Naive thymus-derived CD8-positive, alpha-beta T cell (primary cell): ENCODE results near the gene CDCA4. TPM values are rescaled to one million over a fixed set of nuclear protein-coding genes. Genes with fewer than 3 reads are reported as not detected.

Experiments
- ATAC-seq, 2 donors: fragments of 150-1000 bp; cut with Tn5 transposase in 1 of 2; sonication (Bioruptor Pico), chemical (Tn5 transposase) in 1 of 2; 1 replicate in 1 of 2; 2 replicates in 1 of 2; pipeline ENCODE4 v1.10.0; 2021; ENCODE audit warnings: mild to moderate bottlenecking in 2 of 2, moderate library complexity in 2 of 2
- POLR2A ChIA-PET: fragments of 350-600 bp; sonication (Branson Sonifier 250); formaldehyde crosslinking; loops from one replicate; lab custom pipeline; 2021; ENCODE audit warnings: antibody characterized with exemption; lab: Charles Lee
- DNase-seq, 10 donors: peaks; one replicate each; pipeline versions ENCODE4 v3.0.0 to v3.0.0-alpha.2; 2020 to 2022
- H3K27ac Mint-ChIP-seq, 10 donors: one replicate each; pipeline ENCODE4 v1.8.0; 2020 to 2022; ENCODE audit warnings: mild to moderate bottlenecking in 10 of 10, mixed read lengths in 10 of 10, moderate library complexity in 4 of 10, inconsistent platforms in 1 of 10
- H3K27me3 Mint-ChIP-seq, 5 donors: one replicate each; pipeline ENCODE4 v1.8.0; 2021 to 2022; ENCODE audit warnings: mixed read lengths in 5 of 5
- H3K36me3 Mint-ChIP-seq, 3 donors: one replicate each; pipeline ENCODE4 v1.8.0; 2020 to 2022; ENCODE audit warnings: mixed read lengths in 3 of 3, mild to moderate bottlenecking in 2 of 3, inconsistent platforms in 1 of 3
- H3K4me1 Mint-ChIP-seq, 4 donors: one replicate each; pipeline ENCODE4 v1.8.0; 2021 to 2022; ENCODE audit warnings: mixed read lengths in 4 of 4
- H3K4me3 Mint-ChIP-seq, 10 donors: one replicate each; pipeline ENCODE4 v1.8.0; 2020 to 2022; ENCODE audit warnings: mild to moderate bottlenecking in 10 of 10, mixed read lengths in 10 of 10, moderate library complexity in 6 of 10, inconsistent platforms in 1 of 10
- H3K9me3 Mint-ChIP-seq, 9 donors: one replicate each; pipeline ENCODE4 v1.8.0; 2020 to 2022; ENCODE audit warnings: mixed read lengths in 9 of 9, mild to moderate bottlenecking in 3 of 9, inconsistent platforms in 1 of 9, moderate library complexity in 1 of 9
- polyA plus RNA-seq, 3 donors: library from polyadenylated mRNA; unstranded; fragments of 300-500 nt; fragmentation: Illumina TruSeq; gene quantifications; one replicate each; pipeline ENCODE4 v1.2.3, GENCODE V29; 2021
- total RNA-seq, 8 experiments: library from RNA in 2 of 8; stranded (reverse) in 2 of 8; gene quantifications; one replicate each; pipeline ENCODE4 v1.2.3 and lab custom pipeline; 2021 to 2026

Gene CDCA4
- total and polyA plus RNA-seq, 5 experiments from 2014 or later, result 8.2 to 12.4 (median 11.3) TPM

DNA sequence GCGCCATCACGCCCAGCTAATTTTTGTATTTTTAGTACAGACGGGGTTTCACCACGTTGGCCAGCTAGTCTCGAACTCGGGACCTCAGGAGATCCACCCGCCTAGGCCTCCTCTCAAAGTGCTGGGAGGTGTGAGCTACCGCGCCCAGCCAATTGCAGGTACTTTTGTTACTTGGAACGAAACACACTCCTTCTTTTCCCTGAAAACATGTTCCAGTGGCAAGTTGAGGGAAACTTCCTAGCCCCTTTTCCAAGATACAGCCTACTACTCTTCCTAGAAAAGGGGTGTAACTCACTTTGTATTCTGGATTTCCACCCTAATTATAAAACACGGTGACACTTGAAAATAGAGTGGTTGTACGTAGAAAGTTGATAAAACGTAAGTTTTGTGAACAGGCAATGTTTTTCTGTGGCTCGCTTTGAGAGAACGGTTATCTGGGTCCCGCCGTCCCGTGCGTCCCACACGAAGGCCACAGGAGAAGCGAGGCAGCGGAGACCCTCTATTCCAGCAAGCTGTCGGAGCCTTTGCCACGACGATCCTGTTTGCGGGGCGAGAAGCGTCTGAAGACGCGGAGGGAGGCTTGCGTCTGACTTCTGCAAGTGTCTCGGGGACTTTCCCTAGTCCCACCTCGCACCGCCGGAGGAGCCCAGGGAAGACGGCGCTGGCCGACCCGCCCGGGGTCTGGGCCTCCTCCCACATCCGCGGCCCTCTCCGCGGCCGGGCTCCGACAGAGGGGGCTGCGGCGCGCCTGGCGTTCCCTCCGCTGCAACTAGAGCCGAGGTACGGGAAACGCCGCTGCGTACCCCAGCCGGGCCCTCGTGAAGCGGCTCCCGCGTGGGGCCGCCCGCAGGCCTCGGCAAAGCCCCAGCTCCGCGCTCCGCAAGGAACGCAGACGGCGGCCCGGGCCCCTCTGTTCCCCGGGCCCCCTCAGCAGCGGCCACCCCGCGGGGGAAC is 745 bp downstream of the CDCA4 start:
- peak; percentile 42 to 69 (median 60) for DNase-seq
- H3K27ac Mint-ChIP-seq, result peak overlapping the region; percentile 77 to 95 (median 90)
- H3K4me1 Mint-ChIP-seq, result peaks cover 26 to 75% (median 61%) of the 10 kb centered on the region in 4 donors
- H3K4me3 Mint-ChIP-seq, result peak overlapping the region; percentile 80 to 91 (median 88)
- H3K27me3 Mint-ChIP-seq, result no peaks in the 10 kb centered on the region
- ATAC-seq, result peak; percentile 29 to 36
- no peaks in the 10 kb centered on the region for H3K9me3 Mint-ChIP-seq
- POLR2A ChIA-PET, result interaction anchor here (0.9 to 3.9 kb wide), 14 partner anchors 10 to 461 kb away, joined by 3 to 25 read pairs (median 4); partner anchors contain the start of genes BRF1, CLBA1 and SIVA1
- H3K36me3 Mint-ChIP-seq, result peaks cover 0 to 9% (median 3%) of the 10 kb centered on the region in 3 donors

DNA sequence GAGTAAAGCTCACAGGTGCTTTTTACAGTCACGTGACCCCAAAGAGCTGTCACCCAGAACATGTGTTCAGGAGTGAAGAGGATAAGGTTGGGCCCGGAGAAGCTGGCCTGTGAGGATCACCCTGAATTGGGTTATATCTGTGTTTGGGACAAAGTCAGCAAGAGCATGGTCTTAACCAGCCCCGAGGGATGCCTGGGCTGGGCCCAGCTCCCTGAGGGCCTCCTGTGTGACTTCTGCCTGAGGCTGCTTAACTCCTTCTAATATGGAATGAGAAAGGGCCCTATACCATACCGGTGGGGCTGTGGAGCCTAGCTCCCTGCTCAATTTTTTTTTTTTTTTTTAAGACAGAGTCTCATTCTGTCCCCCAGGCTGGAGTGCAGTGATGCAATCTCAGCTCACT is 2.5 kb downstream of the CDCA4 start:
- Mint-ChIP-seq H3K27me3 (no peaks in the 10 kb centered on the region), H3K36me3 (peaks cover 0 to 9% (median 3%) of the 10 kb centered on the region in 3 donors), H3K4me3 (peak overlapping the region in 4 of 10 donors; percentile 26 to 50 (median 44)), H3K9me3 (no peaks in the 10 kb centered on the region), H3K4me1 (peaks cover 29 to 78% (median 74%) of the 10 kb centered on the region in 4 donors), H3K27ac (peak overlapping the region in 3 of 10 donors; percentile 7 to 25 (median 14))
- DNase-seq, result no peak
- ATAC-seq, result no peak
- POLR2A ChIA-PET, result interaction anchor here (1.5 to 3.9 kb wide), 2 partner anchors 26 to 42 kb away, joined by 4 to 25 read pairs; no protein-coding TSS in a partner anchor

DNA sequence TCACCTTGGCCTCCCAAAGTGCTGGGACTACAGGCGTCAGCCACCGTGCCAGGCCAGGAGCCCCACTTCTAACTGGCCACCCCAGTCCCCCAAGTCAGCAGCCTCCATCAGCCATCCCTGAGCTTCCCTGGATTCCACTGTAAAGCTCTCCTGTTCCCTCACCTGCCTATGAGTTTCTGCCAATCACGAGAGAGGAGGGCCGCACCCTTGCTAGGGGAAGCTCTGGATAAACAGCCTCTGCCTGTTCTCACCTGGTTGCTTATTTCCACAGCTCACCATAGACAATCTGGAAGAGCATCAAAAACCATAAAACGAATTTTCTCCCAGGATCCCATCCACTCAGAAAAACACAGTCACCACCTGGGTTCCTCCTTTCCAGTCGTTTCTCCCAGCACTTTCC is 5.0 kb downstream of the CDCA4 start:
- DNase-seq, result no peak
- Mint-ChIP-seq H3K27ac (peak overlapping the region in 8 of 10 donors; percentile 47 to 81 (median 69)), H3K36me3 (peaks cover 0 to 20% (median 3%) of the 10 kb centered on the region in 3 donors), H3K9me3 (no peaks in the 10 kb centered on the region), H3K27me3 (no peaks in the 10 kb centered on the region), H3K4me1 (peaks cover 25 to 71% (median 63%) of the 10 kb centered on the region in 4 donors), H3K4me3 (peak overlapping the region in 1 of 10 donors; percentile 59)
- ATAC-seq, result no peak
- POLR2A ChIA-PET, result interaction anchor here (1.1 kb wide), 1 partner anchor 31 kb away, joined by 3 read pairs; the partner anchor contains the start of gene CLBA1

DNA sequence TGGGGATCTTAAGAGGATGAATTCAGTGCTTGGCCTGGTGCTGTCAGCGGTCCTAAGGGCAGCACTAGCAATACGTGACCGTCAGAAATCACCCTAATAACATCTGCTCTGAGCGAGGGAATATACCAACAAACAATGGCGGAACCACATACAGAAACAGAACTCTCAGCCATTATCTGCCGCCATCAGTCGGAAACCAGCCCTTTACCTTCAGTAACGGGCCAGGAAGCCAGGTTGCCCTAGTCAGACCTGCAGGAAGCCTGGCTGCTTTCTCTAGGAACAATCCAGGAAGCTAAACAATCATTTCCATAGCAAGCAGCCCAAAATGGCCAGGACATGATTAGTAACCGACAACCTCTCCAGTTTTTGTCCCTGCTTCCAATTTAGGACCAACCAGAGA is 5.6 kb downstream of the CDCA4 start:
- DNase-seq (no peak), ATAC-seq (no peak)
- peaks cover 25 to 70% (median 62%) of the 10 kb centered on the region in 4 donors for H3K4me1 Mint-ChIP-seq
- POLR2A ChIA-PET, result no interaction called here
- H3K27me3 Mint-ChIP-seq, result no peaks in the 10 kb centered on the region
- peak overlapping the region in 5 of 10 donors; percentile 7 to 67 (median 19) for H3K4me3 Mint-ChIP-seq
- peak overlapping the region in 9 of 10 donors; percentile 14 to 76 (median 63) for H3K27ac Mint-ChIP-seq
- H3K36me3 Mint-ChIP-seq, result peaks cover 0 to 26% (median 3%) of the 10 kb centered on the region in 3 donors
- no peaks in the 10 kb centered on the region for H3K9me3 Mint-ChIP-seq

DNA sequence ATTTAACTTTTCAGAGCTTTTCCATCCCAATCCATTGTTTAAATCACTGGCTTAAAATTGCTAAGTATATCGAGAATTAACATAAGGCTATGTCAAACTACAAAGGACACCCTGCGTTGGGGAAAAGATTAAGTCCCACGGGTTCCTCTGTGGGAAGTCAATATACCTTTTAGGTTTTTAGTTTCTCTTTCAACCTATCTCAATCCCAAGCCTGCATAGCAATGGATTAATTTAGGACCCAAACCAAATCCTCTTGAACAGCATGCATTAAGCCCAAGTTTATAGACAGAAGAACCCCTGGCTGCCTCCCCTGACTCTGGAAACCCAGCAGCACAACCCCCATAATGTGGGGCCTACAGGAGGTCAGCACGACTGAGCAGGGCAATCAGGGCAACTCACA is 6.3 kb downstream of the CDCA4 start:
- POLR2A ChIA-PET, result interaction anchor here (0.5 kb wide), 1 partner anchor 32 kb away, joined by 3 read pairs; no protein-coding TSS in a partner anchor
- Mint-ChIP-seq H3K36me3 (peaks cover 0 to 32% (median 3%) of the 10 kb centered on the region in 3 donors), H3K27ac (peak overlapping the region in 6 of 10 donors; percentile 5 to 75 (median 42)), H3K4me3 (peak overlapping the region in 1 of 10 donors; percentile 4), H3K9me3 (no peaks in the 10 kb centered on the region), H3K27me3 (no peaks in the 10 kb centered on the region), H3K4me1 (peaks cover 25 to 64% (median 56%) of the 10 kb centered on the region in 4 donors)
- no peak for DNase-seq
- ATAC-seq, result no peak

DNA sequence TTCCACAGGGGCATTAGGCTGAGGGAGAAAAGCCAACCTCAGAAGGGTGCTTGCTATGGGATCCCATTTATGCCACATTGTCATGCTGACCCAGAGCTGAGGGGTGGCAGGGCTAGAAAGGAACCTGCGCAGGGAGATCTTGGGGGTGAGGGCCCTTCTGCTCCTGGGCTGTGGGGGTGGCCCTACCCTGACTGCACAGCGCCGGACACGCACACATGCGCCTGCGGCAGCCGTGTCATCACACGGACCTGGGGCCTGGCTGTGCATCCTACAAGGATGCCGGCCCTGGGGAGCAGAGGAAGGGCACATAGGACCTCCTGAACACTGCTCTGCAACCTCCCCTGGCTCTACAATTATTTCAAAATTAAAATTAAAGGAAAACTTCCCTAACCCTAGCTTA is 6.9 kb downstream of the CDCA4 start:
- H3K27me3 Mint-ChIP-seq, result no peaks in the 10 kb centered on the region
- POLR2A ChIA-PET, result no interaction called here
- H3K9me3 Mint-ChIP-seq, result no peaks in the 10 kb centered on the region
- peak overlapping the region in 9 of 10 donors; percentile 5 to 82 (median 67) for H3K27ac Mint-ChIP-seq
- peaks cover 0 to 38% (median 7%) of the 10 kb centered on the region in 3 donors for H3K36me3 Mint-ChIP-seq
- peak overlapping the region in 1 of 10 donors; percentile 4 for H3K4me3 Mint-ChIP-seq
- DNase-seq, result no peak
- ATAC-seq, result no peak
- H3K4me1 Mint-ChIP-seq, result peaks cover 23 to 58% (median 50%) of the 10 kb centered on the region in 4 donors

DNA sequence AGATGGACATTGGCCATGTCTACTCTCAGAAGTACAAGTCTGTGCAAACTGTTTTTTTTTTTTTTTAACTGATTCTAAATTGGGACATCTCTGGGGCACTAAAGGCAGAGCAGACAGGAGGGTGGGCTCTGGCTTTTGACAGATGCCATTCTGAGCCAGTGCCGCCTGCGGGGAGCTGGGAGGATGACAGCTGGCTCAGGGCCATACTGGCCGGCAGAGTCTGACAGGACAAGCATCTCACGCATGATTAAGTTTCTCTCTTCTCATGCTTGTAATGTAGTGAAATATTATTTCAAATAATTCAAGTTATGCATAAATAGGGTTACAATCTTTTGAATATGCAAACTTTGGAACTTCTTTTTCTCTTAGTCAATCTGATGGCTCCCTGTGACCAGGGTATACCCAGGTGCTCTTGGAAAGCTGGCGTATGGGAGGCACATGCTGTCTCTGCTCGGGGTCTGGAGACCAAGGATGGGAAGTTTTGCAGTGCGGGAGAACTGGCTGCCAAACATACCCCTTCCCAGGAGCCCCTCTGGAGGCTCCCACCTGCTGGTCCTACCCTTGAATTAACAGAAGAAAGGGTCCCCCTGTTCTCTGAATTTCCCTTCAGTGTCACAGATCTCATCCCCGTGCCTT is 7.6 kb downstream of the CDCA4 start:
- POLR2A ChIA-PET, result interaction anchor here (0.7 to 1.2 kb wide), 2 partner anchors 22 to 24 kb away, joined by 3 to 4 read pairs; no protein-coding TSS in a partner anchor
- H3K9me3 Mint-ChIP-seq, result no peaks in the 10 kb centered on the region
- H3K36me3 Mint-ChIP-seq, result peaks cover 0 to 38% (median 7%) of the 10 kb centered on the region in 3 donors
- H3K27ac Mint-ChIP-seq, result peak overlapping the region in 8 of 10 donors; percentile 9 to 82 (median 69)
- H3K27me3 Mint-ChIP-seq, result no peaks in the 10 kb centered on the region
- DNase-seq (no peak), ATAC-seq (no peak)
- H3K4me3 Mint-ChIP-seq, result no peak overlapping the region
- peaks cover 21 to 51% (median 44%) of the 10 kb centered on the region in 4 donors for H3K4me1 Mint-ChIP-seq

DNA sequence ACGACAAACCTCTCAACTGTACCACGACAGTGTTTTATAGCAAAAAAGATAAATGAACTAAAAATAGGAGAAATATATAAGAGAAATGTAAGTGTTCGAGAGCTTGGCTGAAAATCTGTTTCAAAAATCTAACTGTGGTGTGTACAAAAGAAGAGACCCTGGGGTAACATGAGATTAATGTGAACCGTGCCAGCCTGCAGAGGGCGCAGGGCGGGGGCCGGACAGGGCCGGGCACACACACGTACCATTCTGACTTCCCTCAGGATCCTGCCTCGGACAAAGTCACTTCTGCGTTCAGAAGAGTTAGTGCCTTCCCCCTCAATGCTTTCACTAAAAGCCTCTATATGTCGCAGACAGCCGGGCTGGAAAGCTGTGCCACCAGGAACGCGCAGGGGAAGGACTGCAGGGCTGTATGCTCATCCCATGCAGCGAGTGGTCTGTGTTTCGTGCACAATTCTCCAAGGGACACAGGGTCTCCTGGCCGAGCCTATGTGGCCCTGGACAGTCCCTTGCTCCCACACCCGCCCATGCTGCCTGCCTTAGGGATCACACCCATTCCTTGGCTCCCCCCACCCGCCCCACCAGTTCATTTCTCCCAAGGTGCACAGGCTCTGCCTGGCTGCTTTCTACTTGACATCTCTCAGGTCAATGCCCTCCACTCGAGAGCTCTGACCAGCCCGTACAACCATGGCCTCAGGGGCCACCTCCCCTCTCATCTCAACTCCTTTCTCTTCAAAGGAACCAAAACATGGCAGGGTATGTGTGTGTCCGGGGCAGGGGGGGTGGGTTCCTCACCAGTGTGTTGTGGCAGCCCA is 8.5 kb downstream of the CDCA4 start:
- Mint-ChIP-seq H3K9me3 (no peaks in the 10 kb centered on the region), H3K36me3 (peaks cover 0 to 39% (median 7%) of the 10 kb centered on the region in 3 donors), H3K4me3 (no peak overlapping the region), H3K27me3 (no peaks in the 10 kb centered on the region), H3K27ac (peak overlapping the region in 4 of 10 donors; percentile 10 to 43 (median 23)), H3K4me1 (peaks cover 18 to 45% (median 36%) of the 10 kb centered on the region in 4 donors)
- DNase-seq, result no peak
- no peak for ATAC-seq
- POLR2A ChIA-PET, result interaction anchor here (0.7 to 1.2 kb wide), 2 partner anchors 23 kb away, joined by 3 to 4 read pairs; no protein-coding TSS in a partner anchor

DNA sequence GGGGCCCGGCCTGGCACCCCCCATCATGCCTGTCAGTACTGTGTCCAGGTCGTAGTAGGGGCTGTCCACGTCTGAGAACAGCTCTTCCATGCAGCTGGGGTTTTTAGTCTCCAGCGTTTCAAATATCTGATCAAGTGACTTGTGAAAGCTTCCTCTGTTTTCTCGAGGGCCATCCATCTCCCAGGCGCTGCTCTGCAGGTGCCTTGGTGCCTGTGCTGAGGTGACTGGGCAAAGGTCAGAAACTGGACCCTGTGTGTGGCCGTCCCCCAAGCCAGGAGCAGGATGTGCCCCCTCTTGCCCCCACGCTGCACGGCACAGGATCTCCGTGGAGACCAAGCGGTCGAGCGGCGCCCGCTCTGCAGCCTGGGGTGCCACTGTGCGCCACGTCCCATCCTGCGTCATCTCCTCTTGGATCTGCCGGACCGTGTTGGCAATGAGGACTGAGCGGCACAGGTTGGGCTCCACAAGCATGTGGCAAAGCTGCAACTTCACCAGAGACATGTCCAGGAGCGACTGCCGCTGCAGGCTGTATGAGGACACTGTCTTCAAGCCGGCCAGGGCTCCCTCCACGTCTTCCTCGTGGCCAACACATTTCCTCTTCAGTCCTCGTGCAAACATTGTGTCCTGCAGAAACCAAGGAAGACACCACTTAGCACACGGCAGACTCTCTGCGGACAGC is 9.4 kb downstream of the CDCA4 start:
- peak overlapping the region in 2 of 10 donors; percentile 43 to 90 for H3K27ac Mint-ChIP-seq
- peaks cover 0 to 37% (median 4%) of the 10 kb centered on the region in 3 donors for H3K36me3 Mint-ChIP-seq
- DNase-seq (no peak), ATAC-seq (no peak)
- POLR2A ChIA-PET, result interaction anchor here (0.5 to 1.4 kb wide), 2 partner anchors 23 to 26 kb away, joined by 3 to 5 read pairs; partner anchors contain the start of gene CLBA1
- no peaks in the 10 kb centered on the region for H3K27me3 Mint-ChIP-seq
- H3K9me3 Mint-ChIP-seq, result no peaks in the 10 kb centered on the region
- H3K4me1 Mint-ChIP-seq, result peaks cover 14 to 37% (median 31%) of the 10 kb centered on the region in 4 donors
- H3K4me3 Mint-ChIP-seq, result no peak overlapping the region

DNA sequence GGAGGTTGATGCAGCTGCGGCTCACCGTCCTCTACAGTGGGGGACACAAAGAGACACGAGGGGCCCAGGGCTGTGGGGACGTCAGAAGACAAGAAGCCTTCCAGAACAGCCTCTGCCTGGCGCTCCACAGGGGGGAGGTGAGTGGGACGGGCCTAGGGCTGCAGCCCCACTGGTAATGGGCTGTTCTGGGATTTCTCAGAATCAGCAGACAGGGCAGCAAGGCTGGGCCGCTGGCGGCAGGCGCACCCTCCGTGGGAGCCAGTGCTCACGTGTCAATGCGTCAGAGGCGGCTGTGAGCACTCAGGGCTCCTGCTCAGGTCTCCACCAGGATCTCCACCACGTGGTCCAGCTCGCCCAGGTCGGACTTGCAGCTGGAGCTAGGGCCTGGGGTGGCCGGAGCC is 10.0 kb downstream of the CDCA4 start:
- Mint-ChIP-seq H3K27me3 (no peaks in the 10 kb centered on the region), H3K4me1 (peaks cover 8 to 32% (median 25%) of the 10 kb centered on the region in 4 donors), H3K4me3 (no peak overlapping the region), H3K27ac (no peak overlapping the region), H3K36me3 (peaks cover 0 to 34% (median 4%) of the 10 kb centered on the region in 3 donors), H3K9me3 (no peaks in the 10 kb centered on the region)
- POLR2A ChIA-PET, result interaction anchor here (0.5 to 1.4 kb wide), 2 partner anchors 22 to 26 kb away, joined by 3 to 5 read pairs; partner anchors contain the start of gene CLBA1
- DNase-seq (no peak), ATAC-seq (no peak)

DNA sequence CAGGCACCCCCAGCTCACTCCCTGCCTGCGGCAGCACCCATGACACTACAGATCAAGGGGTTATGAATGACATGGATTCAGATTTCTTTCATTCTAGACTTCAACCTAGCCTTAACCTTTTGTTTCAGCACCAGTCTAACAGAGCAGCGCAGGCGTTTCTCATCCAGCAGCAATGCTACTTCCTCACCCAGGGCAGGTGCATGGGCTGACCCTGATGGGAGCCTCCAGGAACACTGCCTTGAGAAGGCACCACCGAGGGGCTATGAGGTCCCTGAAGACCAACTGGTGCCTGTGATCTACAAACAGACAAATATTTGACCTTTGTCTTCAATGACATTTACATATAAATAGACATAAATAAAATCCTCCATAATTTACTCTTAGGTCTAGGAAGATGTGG is 10.8 kb downstream of the CDCA4 start:
- no peak overlapping the region for H3K4me3 Mint-ChIP-seq
- H3K27me3 Mint-ChIP-seq, result no peaks in the 10 kb centered on the region
- no peak for DNase-seq
- POLR2A ChIA-PET, result interaction anchor here (1.4 kb wide), 1 partner anchor 25 kb away, joined by 3 read pairs; the partner anchor contains the start of gene CLBA1
- H3K9me3 Mint-ChIP-seq, result no peaks in the 10 kb centered on the region
- no peak for ATAC-seq
- peaks cover 5 to 25% (median 18%) of the 10 kb centered on the region in 4 donors for H3K4me1 Mint-ChIP-seq
- peaks cover 0 to 33% (median 4%) of the 10 kb centered on the region in 3 donors for H3K36me3 Mint-ChIP-seq
- peak overlapping the region in 2 of 10 donors; percentile 40 to 48 for H3K27ac Mint-ChIP-seq
